Mesenteric fat pad (tissue), 1 donor: ENCODE data around the gene TRAPPC2B. TPM values are rescaled to one million over a fixed set of nuclear protein-coding genes. Genes with fewer than 3 reads are reported as not detected.

ENCODE experiments used
- DNase-seq: peaks from one replicate; pipeline ENCODE4 v3.0.0-alpha.2; 2020; ENCODE audit warnings: low spot score
- long read RNA-seq: library from polyadenylated mRNA; unstranded; transcript quantifications from one replicate; pipeline ENCODE4 v2.0.0, GENCODE V29; 2020
- total RNA-seq: library from RNA; stranded (reverse); fragmentation: NEBNext Ultra II Directional; extraction: Animal tissue kit (Norgen Biotek cat#: 25700); gene quantifications from one replicate; pipeline ENCODE4 v1.2.1, GENCODE V29; 2021
- donor health status: DM: yes; HTN: yes; CAD: no.

Gene TRAPPC2B
- total RNA-seq, result 10.3 TPM
- long read RNA-seq, transcript TRAPPC2B-201 (2 exons, 732 nt), result major isoform, 11 of 13 reads
- long read RNA-seq, partial matches to known transcripts, result 0 of 13 reads
- long read RNA-seq, other reads (novel, unspliced or antisense), result 0 of 13 reads

GRCh38 chr19:57362997-57363687, at the start of gene TRAPPC2B, which contains the start of gene ZNF547:
TSS of gene TRAPPC2B (plus strand) at chr19:57363551. CDS start at chr19:57364834, 1,283 bp downstream.
TSS of gene ZNF547 (plus strand) at chr19:57363551. CDS start at chr19:57368556, 5,005 bp downstream.
- peak; percentile 99 for DNase-seq

- no peak for DNase-seq
Measured at GRCh38 chr19:57314146-57314545, 49.2 kb upstream of the TRAPPC2B start.

GRCh38 chr19:57317503-57317902, 45.8 kb upstream of the TRAPPC2B start:
- DNase-seq, result no peak

GRCh38 chr19:57319869-57320179, 43.5 kb upstream of the TRAPPC2B start:
- DNase-seq, result no peak

DNA sequence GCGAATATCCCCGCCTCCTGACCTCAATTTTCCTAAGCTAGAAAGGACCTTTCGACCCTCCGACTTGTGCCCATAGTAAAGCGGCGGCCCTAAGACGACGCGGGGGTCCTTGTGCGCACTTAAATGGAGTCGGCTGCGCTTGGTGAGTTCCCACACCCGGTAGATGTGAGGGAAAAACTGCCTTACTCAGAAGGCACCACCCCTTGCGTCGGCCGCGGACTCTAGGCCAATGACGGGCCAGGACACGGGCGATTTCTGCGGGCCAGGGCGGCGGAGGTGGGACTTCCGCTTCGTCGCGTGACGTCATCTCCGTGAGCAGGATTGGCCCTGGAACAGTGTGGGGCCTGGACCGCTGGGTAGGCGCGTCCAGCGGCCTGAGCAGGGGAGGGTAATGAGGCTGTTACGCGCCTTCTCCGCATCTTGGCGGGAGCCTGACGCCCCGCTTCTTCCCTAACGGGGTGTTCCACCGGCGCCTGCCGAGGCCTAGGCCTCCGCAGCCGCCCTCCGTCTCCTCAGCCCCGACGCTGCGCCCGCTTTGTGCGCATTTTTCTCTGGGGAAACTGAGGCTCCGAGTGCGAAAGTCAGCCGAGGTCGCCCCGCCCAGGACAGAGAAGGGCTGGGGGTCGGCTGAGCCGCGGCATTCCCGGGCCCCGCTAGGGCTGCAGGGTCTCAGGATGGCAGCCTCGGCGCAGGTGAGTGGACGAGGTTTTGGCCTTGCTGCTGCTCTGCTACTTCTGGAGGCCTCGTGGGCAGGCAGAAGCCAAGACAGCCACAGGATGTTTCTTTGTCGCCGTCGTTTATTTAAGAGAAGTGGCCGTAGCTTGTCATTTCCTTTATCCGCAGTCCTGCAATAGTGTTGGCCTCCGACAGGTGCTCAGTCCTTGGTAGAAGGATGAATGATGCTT, 42.9 kb upstream of the TRAPPC2B start, which contains the start of gene ZNF543:
Gene ZNF543 (plus strand): TSS at position 293 of the 905 bp plus-strand sequence. CDS start 382 bp downstream, at position 675.
- DNase-seq, result peak; percentile 98

DNA sequence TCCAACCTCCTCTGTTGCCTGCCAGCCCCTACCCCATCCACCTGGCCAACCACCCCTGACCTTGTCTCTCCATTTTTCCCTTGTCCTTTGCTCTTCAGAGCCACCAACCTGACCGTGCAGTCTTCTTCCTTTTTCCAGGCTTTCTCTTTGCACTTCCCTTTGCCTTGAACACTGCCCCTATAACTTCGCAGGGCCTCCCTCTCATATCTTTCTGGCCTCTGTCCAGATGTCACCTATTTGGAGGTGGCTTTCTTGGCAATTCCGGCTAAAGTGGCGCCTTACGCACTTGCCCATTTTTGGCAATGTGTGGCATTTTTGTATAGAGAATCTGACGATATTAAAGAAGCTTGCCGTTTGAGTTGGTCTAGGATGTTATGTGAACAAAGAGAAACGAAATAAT, 42.2 kb upstream of the TRAPPC2B start:
- no peak for DNase-seq

DNA sequence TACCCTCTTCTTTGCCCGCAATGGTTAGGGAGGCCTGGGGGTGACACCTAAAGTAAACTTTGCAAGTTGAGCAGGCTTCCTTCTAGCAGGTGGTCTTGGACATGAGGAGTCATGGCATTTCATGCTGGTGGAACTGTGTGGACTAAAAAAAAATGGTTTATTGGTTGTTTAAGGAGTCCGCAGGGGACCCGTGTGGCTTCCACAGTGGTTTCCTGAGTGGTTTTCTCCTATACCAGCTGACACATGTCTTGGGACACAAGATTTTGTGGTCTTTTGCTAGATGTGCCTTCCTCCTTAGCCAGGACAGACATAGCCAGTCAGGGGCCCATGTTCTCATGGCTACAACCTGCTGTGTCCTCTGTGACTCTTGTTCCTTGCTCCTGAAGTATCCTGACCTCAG, 41.6 kb upstream of the TRAPPC2B start:
- no peak for DNase-seq

GRCh38 chr19:57324992-57325391, 38.4 kb upstream of the TRAPPC2B start:
- no peak for DNase-seq

- no peak for DNase-seq
Measured at GRCh38 chr19:57327993-57328392, 35.4 kb upstream of the TRAPPC2B start.

- no peak for DNase-seq
Measured at GRCh38 chr19:57334191-57334590, 29.2 kb upstream of the TRAPPC2B start.

DNA sequence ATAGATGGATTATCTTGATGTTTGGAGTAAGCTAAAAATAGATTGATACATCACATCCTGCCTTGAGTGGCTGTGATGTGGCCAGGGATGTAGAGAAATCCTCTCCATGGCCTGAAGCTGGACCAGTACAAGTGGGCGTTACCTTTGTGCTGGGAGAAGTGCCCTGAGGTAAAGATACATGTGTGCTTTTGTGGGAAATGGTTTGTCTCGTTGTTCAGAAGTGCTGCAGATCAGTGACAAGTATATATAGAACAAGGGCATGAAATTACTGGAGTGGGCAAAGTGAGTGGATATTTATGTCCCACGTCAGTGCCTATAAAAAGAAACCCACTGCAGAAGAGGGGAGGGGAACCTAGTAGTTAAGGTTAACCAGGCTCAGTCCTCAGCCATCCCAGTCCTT, 24.5 kb upstream of the TRAPPC2B start:
- DNase-seq, result no peak

DNA sequence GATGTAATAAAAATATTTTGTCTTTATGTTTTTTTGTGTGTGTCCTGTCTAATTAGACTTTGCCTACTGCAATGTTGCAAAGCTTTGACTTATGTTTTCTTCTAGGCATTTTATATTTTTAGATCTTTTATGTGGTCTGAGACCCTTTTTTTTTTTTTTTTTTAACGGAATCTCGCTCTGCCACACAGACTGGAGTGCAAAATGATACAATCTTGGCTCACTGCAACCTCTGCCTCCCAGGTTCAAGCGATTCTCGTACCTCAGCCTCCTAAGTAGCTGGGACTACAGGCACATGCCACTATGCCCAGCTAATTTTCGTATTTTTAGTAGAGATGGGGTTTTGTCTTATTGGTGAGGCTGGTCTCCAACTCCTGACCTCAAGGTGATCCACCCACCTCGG, 20.8 kb upstream of the TRAPPC2B start:
- DNase-seq, result no peak

GRCh38 chr19:57348136-57348535, 15.2 kb upstream of the TRAPPC2B start:
- DNase-seq, result no peak

GRCh38 chr19:57350877-57351805, 12.2 kb upstream of the TRAPPC2B start, which contains the start of gene ZNF304:
TSS of gene ZNF304 (plus strand) at chr19:57351271. CDS start at chr19:57351665, 394 bp downstream.
- DNase-seq, result peak; percentile 95

DNA sequence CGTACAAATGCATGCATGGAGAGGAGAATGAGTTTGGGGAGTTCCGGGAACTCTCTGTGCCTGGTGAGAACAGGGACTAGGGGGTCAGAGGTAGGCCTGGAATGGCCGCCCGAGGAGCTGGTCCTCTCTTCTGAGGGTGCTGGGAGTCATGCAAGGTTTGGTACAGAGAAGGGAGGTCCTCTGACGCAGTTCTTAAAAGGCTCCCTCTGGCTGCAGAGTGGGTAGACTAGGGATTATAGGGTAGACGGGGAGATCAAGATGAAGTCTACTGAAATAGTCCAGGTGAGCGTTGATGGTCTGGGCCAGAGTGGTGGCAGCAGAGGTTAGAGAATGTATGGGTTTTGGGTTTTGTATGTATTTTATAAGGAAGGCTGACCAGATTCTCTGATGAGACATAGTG, 11.5 kb upstream of the TRAPPC2B start:
- no peak for DNase-seq

DNA sequence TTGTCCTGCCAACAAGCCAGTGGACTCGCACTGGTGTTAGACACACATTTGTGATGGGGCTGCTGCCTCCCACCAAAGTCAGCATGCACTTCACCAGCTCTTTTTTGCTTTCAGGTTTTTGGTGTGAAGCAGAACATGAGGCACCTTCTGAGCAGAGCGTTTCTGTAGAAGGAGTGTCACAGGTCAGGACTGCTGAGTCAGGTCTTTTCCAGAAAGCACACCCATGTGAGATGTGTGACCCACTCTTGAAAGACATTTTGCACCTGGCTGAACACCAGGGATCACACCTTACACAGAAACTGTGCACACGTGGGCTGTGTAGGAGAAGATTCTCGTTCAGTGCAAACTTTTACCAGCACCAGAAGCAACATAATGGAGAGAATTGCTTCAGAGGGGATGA, 7.4 kb upstream of the TRAPPC2B start:
- DNase-seq, result no peak

DNA sequence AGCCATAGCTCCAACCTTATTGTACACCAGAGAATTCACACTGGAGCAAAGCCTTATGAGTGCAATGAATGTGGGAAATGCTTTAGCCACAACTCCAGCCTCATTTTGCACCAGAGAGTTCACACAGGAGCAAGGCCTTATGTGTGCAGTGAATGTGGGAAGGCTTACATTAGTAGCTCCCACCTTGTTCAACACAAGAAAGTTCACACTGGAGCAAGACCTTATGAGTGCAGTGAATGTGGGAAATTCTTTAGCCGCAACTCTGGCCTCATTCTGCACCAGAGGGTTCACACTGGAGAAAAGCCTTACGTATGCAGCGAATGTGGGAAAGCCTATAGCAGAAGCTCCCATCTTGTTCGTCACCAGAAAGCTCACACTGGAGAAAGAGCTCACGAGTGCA, 5.9 kb upstream of the TRAPPC2B start:
- no peak for DNase-seq

GRCh38 chr19:57359300-57359699, 4.1 kb upstream of the TRAPPC2B start:
- no peak for DNase-seq

GRCh38 chr19:57362419-57362818, 932 bp upstream of the TRAPPC2B start:
- DNase-seq, result no peak

GRCh38 chr19:57363688-57364181, 384 bp downstream of the TRAPPC2B start:
- no peak for DNase-seq

DNA sequence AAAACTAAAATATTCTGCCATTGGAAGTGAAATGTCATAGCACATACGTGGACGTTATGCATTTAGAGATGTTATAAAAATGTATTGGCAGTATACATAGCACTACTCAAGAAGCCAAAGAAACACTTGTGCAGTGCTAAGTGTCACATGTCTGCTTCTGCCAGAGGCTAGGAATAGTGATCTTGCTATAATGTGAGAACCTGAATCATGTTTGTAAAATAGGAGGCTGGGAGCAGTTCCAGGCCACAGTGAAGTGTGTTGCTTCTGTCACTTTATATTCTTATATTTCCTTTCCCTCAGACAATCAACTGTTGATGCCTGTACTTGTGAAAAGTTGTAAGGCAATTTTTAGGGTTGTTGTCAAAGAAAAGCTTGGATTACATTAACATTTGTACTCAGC, 3.4 kb downstream of the TRAPPC2B start:
- DNase-seq, result no peak
